ENCODE measurements around the gene CRELD1. TPM values are rescaled to one million over a fixed set of nuclear protein-coding genes. Genes with fewer than 3 reads are reported as not detected.

Gene CRELD1
- polyA plus RNA-seq, 3 donors: 16.1 to 23.4 (median 19.2) TPM

DNA sequence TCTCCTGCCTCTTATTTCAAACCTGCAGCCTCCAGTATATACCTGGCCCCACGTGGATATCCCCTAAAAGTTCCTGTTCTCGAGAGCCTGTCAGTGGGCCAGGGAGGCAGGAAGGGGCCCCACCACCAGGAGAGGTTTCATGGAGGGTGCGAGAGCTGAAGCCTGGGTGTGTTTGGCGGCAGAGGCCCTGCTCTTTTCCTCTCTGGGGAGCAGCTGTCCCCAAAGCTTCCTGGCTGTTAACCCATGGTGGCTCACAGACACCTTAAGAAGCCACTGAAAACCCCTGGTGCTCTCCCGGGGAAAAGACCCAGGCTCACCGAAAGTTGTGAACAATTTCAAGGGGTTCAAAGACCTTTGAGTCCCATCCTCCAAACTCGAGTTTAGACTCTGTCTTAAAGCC is 17.5 kb downstream of the CRELD1 start:
- Mint-ChIP-seq H3K27me3 (ENCODE audit: low read depth in 3 of 3) (peaks cover 11 to 25% (median 14%) of the 10 kb centered on the region in 3 donors), H3K36me3 (no peaks in the 10 kb centered on the region), H3K4me3 (peak overlapping the region in 1 of 2 donors; percentile 88), H3K4me1 (peaks cover 20% of the 10 kb centered on the region), H3K9me3 (no peaks in the 10 kb centered on the region), H3K27ac (no peak overlapping the region)
- Histone ChIP-seq H3K27me3 (ENCODE audit: control insufficient read depth in 2 of 2, insufficient read depth in 2 of 2, low read length in 2 of 2) (peaks cover 2 to 8% of the 10 kb centered on the region in 2 donors), H3K79me2 (ENCODE audit: insufficient read depth, low read length) (no peaks in the 10 kb centered on the region), H3K4me1 (ENCODE audit: control insufficient read depth in 1 of 2, insufficient read depth in 2 of 2, low read length in 2 of 2) (peaks cover 15% of the 10 kb centered on the region in 2 donors), H3K4me2 (replicated peaks; ENCODE audit: extremely low read depth, low read length, poor library complexity, severe bottlenecking) (peak overlapping the region; percentile 88), H3K27ac (ENCODE audit: low read depth in 1 of 2, low read length in 2 of 2) (no peak overlapping the region), H3K9me3 (replicated peaks in 1 of 2; ENCODE audit: control insufficient read depth in 1 of 2, insufficient read depth in 1 of 2, low read length in 2 of 2) (no peaks in the 10 kb centered on the region), H2AFZ (ENCODE audit: insufficient read depth, low read depth, low read length, poor library complexity, severe bottlenecking) (peak overlapping the region; percentile 63), H4K20me1 (ENCODE audit: insufficient read depth, low read length) (no peaks in the 10 kb centered on the region), H3K9ac (ENCODE audit: insufficient read depth, low read length, poor library complexity, severe bottlenecking) (no peak overlapping the region), H3K4me3 (replicated peaks in 1 of 3; ENCODE audit: low read depth in 2 of 3, low read length in 3 of 3) (peak overlapping the region in 1 of 3 experiments; percentile 70), H3K36me3 (replicated peaks in 1 of 2; ENCODE audit: control insufficient read depth in 1 of 2, insufficient read depth in 2 of 2, low read length in 2 of 2) (no peaks in the 10 kb centered on the region)
- intact Hi-C loops (cut with micrococcal nuclease): no loop called here
- DNase-seq: no peak
- TF ChIP-seq, protein P1, sequence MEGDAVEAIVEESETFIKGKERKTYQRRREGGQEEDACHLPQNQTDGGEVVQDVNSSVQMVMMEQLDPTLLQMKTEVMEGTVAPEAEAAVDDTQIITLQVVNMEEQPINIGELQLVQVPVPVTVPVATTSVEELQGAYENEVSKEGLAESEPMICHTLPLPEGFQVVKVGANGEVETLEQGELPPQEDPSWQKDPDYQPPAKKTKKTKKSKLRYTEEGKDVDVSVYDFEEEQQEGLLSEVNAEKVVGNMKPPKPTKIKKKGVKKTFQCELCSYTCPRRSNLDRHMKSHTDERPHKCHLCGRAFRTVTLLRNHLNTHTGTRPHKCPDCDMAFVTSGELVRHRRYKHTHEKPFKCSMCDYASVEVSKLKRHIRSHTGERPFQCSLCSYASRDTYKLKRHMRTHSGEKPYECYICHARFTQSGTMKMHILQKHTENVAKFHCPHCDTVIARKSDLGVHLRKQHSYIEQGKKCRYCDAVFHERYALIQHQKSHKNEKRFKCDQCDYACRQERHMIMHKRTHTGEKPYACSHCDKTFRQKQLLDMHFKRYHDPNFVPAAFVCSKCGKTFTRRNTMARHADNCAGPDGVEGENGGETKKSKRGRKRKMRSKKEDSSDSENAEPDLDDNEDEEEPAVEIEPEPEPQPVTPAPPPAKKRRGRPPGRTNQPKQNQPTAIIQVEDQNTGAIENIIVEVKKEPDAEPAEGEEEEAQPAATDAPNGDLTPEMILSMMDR (IDR thresholded peaks at IDR 0.05): no peak
- WGBS (ENCODE audit: insufficient coverage): 4% methylated on average over 7 of the region's 7 CpGs

GRCh38 chr3:9951598-9951961 is 17.9 kb downstream of the CRELD1 start:
- peak overlapping the region; percentile 60 to 88 for H3K4me3 Mint-ChIP-seq
- TF ChIP-seq, protein P1 (IDR thresholded peaks at IDR 0.05): no peak
- DNase-seq: no peak
- Histone ChIP-seq H3K79me2 (ENCODE audit: insufficient read depth, low read length) (no peaks in the 10 kb centered on the region), H3K4me1 (ENCODE audit: control insufficient read depth in 1 of 2, insufficient read depth in 2 of 2, low read length in 2 of 2) (peaks cover 13 to 14% of the 10 kb centered on the region in 2 donors), H3K4me3 (replicated peaks in 1 of 3; ENCODE audit: low read depth in 2 of 3, low read length in 3 of 3) (peak overlapping the region; percentile 4 to 70 (median 7)), H3K27me3 (ENCODE audit: control insufficient read depth in 2 of 2, insufficient read depth in 2 of 2, low read length in 2 of 2) (peaks cover 2 to 8% of the 10 kb centered on the region in 2 donors), H2AFZ (ENCODE audit: insufficient read depth, low read depth, low read length, poor library complexity, severe bottlenecking) (peak overlapping the region; percentile 63), H4K20me1 (ENCODE audit: insufficient read depth, low read length) (no peaks in the 10 kb centered on the region), H3K27ac (ENCODE audit: low read depth in 1 of 2, low read length in 2 of 2) (no peak overlapping the region), H3K4me2 (replicated peaks; ENCODE audit: extremely low read depth, low read length, poor library complexity, severe bottlenecking) (peak overlapping the region; percentile 88), H3K9ac (ENCODE audit: insufficient read depth, low read length, poor library complexity, severe bottlenecking) (peak overlapping the region; percentile 51), H3K36me3 (replicated peaks in 1 of 2; ENCODE audit: control insufficient read depth in 1 of 2, insufficient read depth in 2 of 2, low read length in 2 of 2) (no peaks in the 10 kb centered on the region), H3K9me3 (replicated peaks in 1 of 2; ENCODE audit: control insufficient read depth in 1 of 2, insufficient read depth in 1 of 2, low read length in 2 of 2) (no peaks in the 10 kb centered on the region)
- WGBS (ENCODE audit: insufficient coverage): 7% methylated on average over 3 of the region's 10 CpGs
- peaks cover 19% of the 10 kb centered on the region for H3K4me1 Mint-ChIP-seq
- peaks cover 11 to 23% (median 13%) of the 10 kb centered on the region in 3 donors for H3K27me3 Mint-ChIP-seq (ENCODE audit: low read depth in 3 of 3)
- intact Hi-C loops (cut with micrococcal nuclease): no loop called here
- peak overlapping the region in 1 of 7 donors; percentile 41 for H3K27ac Mint-ChIP-seq
- H3K36me3 Mint-ChIP-seq: no peaks in the 10 kb centered on the region
- no peaks in the 10 kb centered on the region for H3K9me3 Mint-ChIP-seq
